GM10248 (cell line): Measurements from ENCODE around the gene FCHSD1.
A peak's percentile ranks its signal among the peaks of the same experiment; 100 is the strongest.

ENCODE experiments used
- CTCF ChIA-PET: fragments of 300-600 bp; sonication (Branson Sonifier 250); formaldehyde crosslinking; extraction: SDS; loops from one replicate; lab custom pipeline; 2021; ENCODE audit warnings: antibody characterized with exemption; lab: Yijun Ruan, JAX
- POLR2A ChIA-PET: fragments of 350-650 bp; sonication (Branson Sonifier 250); formaldehyde crosslinking; extraction: SDS; loops from one replicate; lab custom pipeline; 2020; ENCODE audit warnings: antibody characterized with exemption; lab: Yijun Ruan, JAX
- DNase-seq: peaks from one replicate; pipeline ENCODE4 v3.0.0; 2012; ENCODE audit errors: extremely low spot score
- TF ChIP-seq, protein P1 (sequence below): IDR thresholded peaks from 2 replicates; pipeline ENCODE4 v1.5.1; 2012; ENCODE audit warnings: mild to moderate bottlenecking, low read depth; ENCODE audit errors: extremely low read depth, missing control alignments, control extremely low read depth

Gene FCHSD1

GRCh38 chr5:141650851-141651727 lies at the start of gene FCHSD1:
FCHSD1 (minus strand) TSS chr5:141651418; CDS start chr5:141651368, 50 bp downstream.
- TF ChIP-seq, protein P1, sequence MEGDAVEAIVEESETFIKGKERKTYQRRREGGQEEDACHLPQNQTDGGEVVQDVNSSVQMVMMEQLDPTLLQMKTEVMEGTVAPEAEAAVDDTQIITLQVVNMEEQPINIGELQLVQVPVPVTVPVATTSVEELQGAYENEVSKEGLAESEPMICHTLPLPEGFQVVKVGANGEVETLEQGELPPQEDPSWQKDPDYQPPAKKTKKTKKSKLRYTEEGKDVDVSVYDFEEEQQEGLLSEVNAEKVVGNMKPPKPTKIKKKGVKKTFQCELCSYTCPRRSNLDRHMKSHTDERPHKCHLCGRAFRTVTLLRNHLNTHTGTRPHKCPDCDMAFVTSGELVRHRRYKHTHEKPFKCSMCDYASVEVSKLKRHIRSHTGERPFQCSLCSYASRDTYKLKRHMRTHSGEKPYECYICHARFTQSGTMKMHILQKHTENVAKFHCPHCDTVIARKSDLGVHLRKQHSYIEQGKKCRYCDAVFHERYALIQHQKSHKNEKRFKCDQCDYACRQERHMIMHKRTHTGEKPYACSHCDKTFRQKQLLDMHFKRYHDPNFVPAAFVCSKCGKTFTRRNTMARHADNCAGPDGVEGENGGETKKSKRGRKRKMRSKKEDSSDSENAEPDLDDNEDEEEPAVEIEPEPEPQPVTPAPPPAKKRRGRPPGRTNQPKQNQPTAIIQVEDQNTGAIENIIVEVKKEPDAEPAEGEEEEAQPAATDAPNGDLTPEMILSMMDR = no peak
- CTCF ChIA-PET = interaction anchor here (0.7 to 2.6 kb wide), 12 partner anchors 8 to 318 kb away, joined by 3 to 16 read pairs (median 4); partner anchors contain the start of genes DIAPH1, HDAC3, RELL2 and RNF14
- DNase-seq = peak; percentile 99
- POLR2A ChIA-PET = interaction anchor here (0.6 to 1.1 kb wide), 2 partner anchors 14 to 228 kb away, joined by 4 to 10 read pairs; partner anchors contain the start of genes HDAC3 and RELL2

DNA sequence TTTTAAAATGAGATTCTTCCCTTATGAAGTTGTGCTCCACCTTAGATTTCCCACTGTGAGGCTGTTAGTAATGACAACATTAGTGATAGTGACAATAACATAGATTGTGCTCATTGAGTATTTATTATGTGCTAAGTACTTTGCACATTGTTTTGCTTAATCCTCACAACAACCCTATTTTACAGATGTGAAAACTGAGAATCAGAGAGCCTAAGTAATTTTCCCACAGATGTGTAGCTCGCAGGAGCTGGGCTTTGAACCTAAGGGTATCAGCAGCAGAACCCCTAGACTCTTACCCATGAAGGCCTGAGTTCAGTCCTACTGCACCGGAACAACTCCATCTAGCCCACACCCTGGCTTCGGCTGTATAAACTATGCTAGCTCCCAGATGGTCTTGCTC lies 46.4 kb upstream of the FCHSD1 start:
- CTCF ChIA-PET = interaction anchor here (8.0 kb wide), 1 partner anchor 183 kb away, joined by 158 read pairs; the partner anchor contains the start of gene PCDH1
- POLR2A ChIA-PET = no interaction called here
- no peak for DNase-seq
- TF ChIP-seq, protein P1 = no peak

GRCh38 chr5:141696431-141696830 lies 45.2 kb upstream of the FCHSD1 start:
- CTCF ChIA-PET = interaction anchor here (0.6 to 8.0 kb wide), 3 partner anchors 184 to 450 kb away, joined by 3 to 158 read pairs (median 3); partner anchors contain the start of gene PCDH1
- POLR2A ChIA-PET = no interaction called here
- TF ChIP-seq, protein P1 = no peak

DNA sequence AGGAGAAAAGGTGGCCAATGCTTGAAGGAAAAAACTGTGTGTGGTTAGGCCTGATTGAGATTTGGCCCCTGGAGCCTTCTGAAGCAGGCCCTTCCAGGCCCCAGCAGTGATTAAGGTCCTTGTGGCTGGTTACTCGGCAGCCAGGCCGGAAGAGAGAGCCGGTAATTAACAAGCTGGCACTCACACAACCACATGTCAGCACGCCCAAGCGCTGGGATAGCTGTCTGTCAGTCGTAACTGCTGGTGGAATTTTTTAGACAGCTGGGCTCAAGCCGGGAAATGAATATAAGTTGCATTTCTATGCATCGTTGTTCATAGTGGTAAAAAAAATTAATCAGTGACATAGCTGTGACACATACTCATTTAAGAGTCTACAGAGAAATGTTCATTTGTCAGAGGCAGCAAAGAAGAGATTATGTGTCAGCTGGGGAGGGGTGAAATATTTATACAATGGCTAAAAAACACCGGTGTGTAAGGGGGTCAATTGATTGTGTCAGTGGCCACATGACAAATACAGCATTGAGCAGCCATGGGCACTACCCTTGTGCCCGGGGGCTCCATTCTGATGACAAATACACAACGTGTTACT lies 44.5 kb upstream of the FCHSD1 start:
- ChIA-PET POLR2A (no interaction called here), CTCF (interaction anchor here (0.7 to 8.0 kb wide), 4 partner anchors 12 to 450 kb away, joined by 3 to 158 read pairs (median 62); partner anchors contain the start of genes PCDH1 and PCDH12)
- no peak for DNase-seq
- TF ChIP-seq, protein P1 = no peak

More at GRCh38 chr5:141696431-141696830, 45.2 kb upstream of the FCHSD1 start:
- DNase-seq = no peak

- POLR2A ChIA-PET = no interaction called here
- no peak for DNase-seq
- CTCF ChIA-PET = interaction anchor here (0.8 to 8.0 kb wide), 9 partner anchors 7 to 450 kb away, joined by 3 to 158 read pairs (median 35); partner anchors contain the start of genes PCDH1 and PCDH12
- TF ChIP-seq, protein P1 = no peak
These were observed 43.3 kb upstream of the FCHSD1 start for GRCh38 chr5:141694479-141694878.

GRCh38 chr5:141692919-141693725 lies 41.9 kb upstream of the FCHSD1 start:
- POLR2A ChIA-PET = no interaction called here

More at GRCh38 chr5:141692919-141693725, 41.9 kb upstream of the FCHSD1 start:
- CTCF ChIA-PET = interaction anchor here (0.8 to 8.0 kb wide), 29 partner anchors 9 to 452 kb away, joined by 3 to 158 read pairs (median 12); partner anchors contain the start of genes PCDH1, PCDH12 and RNF14
- no peak for DNase-seq
- TF ChIP-seq, protein P1 = no peak
